Measurements from ENCODE around the gene QSOX2. TPM values are rescaled to one million over a fixed set of nuclear protein-coding genes. Genes with fewer than 3 reads are reported as not detected.

QSOX2 gene
- total RNA-seq, 1 donor = 7.1 TPM

DNA sequence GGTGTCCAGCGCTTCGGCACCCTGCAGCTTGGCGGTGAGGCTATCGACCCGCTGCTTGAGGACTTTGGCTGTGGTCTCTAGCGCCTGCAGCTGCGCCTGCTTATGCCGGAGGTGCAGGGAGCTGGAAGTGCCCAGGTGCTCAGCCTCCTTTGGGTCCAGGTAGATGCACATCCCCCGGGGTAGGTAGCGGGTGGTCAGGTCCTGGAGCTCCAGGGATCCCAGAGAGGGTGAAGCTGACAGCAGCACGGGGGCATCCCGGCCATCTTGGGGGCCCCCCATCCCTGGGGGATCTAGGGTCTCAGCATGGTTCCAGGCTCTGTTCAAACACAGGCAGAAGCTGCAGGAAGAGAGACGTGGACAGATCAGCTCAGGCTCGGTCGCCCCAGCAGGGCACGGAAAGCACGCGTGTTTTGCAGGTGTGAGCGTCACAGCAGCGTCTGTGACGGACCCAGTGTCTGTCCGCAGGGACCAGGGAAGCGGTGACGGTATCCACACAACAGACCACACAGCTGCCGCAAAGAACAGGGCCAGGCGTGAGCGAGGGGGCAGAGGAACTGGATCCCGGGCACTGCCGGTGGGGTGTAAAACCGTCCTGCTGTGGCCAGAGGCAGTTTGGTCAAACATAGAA, 40.9 kb upstream of the QSOX2 start:
- no peak for TF ChIP-seq CTCF (IDR thresholded peaks at IDR 0.05; ENCODE audit: insufficient read depth, low read length)
- H3K4me3 ChIP-seq (ENCODE audit: low read depth, low read length) = no peak overlapping the region
- DNase-seq (ENCODE audit: low read depth) = no peak

GRCh38 chr9:136285501-136286358, 40.1 kb upstream of the QSOX2 start:
- H3K4me3 ChIP-seq (ENCODE audit: low read depth, low read length) = no peak overlapping the region
- no peak for DNase-seq (ENCODE audit: low read depth)
- TF ChIP-seq CTCF (IDR thresholded peaks at IDR 0.05; ENCODE audit: insufficient read depth, low read length) = no peak

GRCh38 chr9:136284951-136285350, 39.3 kb upstream of the QSOX2 start:
- no peak for DNase-seq (ENCODE audit: low read depth)
- no peak overlapping the region for H3K4me3 ChIP-seq (ENCODE audit: low read depth, low read length)
- TF ChIP-seq CTCF (IDR thresholded peaks at IDR 0.05; ENCODE audit: insufficient read depth, low read length) = no peak

DNA sequence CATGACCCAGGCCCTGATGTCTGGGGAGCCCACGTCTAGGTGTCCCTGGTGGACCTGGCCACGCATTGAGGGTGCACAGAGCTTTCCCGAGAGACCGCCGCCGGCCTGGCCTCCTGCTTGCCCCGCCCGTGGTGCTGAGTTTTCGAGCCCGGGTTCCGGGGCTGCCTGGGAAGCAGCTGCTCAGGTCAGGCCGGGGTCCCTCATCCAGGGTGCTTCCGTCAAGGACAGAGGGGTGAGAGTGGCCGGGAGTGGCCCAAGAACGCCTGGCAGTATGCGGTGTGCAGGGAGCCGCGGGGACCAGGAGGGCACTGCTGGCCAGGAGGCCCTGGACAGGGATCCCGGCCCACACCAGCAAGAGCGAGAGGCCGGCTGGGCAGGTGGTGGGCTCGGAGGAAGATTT, 38.7 kb upstream of the QSOX2 start:
- DNase-seq (ENCODE audit: low read depth) = no peak
- TF ChIP-seq CTCF (IDR thresholded peaks at IDR 0.05; ENCODE audit: insufficient read depth, low read length) = no peak
- H3K4me3 ChIP-seq (ENCODE audit: low read depth, low read length) = no peak overlapping the region

GRCh38 chr9:136283291-136284235, 38.0 kb upstream of the QSOX2 start:
- TF ChIP-seq CTCF (IDR thresholded peaks at IDR 0.05; ENCODE audit: insufficient read depth, low read length) = peak; percentile 87
- H3K4me3 ChIP-seq (ENCODE audit: low read depth, low read length) = peak overlapping the region; percentile 25
- DNase-seq (ENCODE audit: low read depth) = peak; percentile 68

GRCh38 chr9:136282272-136282861, 36.8 kb upstream of the QSOX2 start:
- H3K4me3 ChIP-seq (ENCODE audit: low read depth, low read length) = no peak overlapping the region
- TF ChIP-seq CTCF (IDR thresholded peaks at IDR 0.05; ENCODE audit: insufficient read depth, low read length) = no peak
- DNase-seq (ENCODE audit: low read depth) = no peak
